Endodermal cell (in vitro differentiated cells): ENCODE results near the gene SOSTDC1. TPM values are rescaled to one million over a fixed set of nuclear protein-coding genes. Genes with fewer than 3 reads are reported as not detected.

Source experiments
- DNase-seq: peaks from one replicate; pipeline ENCODE4 v3.0.0-alpha.2; 2017
- H3K27ac ChIP-seq: 2 replicates; pipeline ENCODE4 v1.5.1; 2013; ENCODE audit warnings: mild to moderate bottlenecking, low read depth, low read length, moderate library complexity
- H3K27me3 ChIP-seq: 2 replicates; pipeline ENCODE4 v1.6.1; 2013; ENCODE audit warnings: mild to moderate bottlenecking, low read length, moderate library complexity; ENCODE audit not compliant: insufficient read depth, control insufficient read depth, poor library complexity, severe bottlenecking
- H3K36me3 ChIP-seq: 2 replicates; pipeline ENCODE4 v1.7.0; 2013; ENCODE audit warnings: mild to moderate bottlenecking, low read length, moderate library complexity; ENCODE audit not compliant: control insufficient read depth, insufficient read depth
- H3K4me1 ChIP-seq: one replicate; pipeline ENCODE4 v1.7.0; 2013; ENCODE audit warnings: low read length; ENCODE audit not compliant: control insufficient read depth, insufficient read depth
- H3K4me3 ChIP-seq: 2 replicates; pipeline ENCODE4 v1.5.1; 2013; ENCODE audit warnings: mild to moderate bottlenecking, low read length, moderate library complexity
- H3K9ac ChIP-seq: 2 replicates; pipeline ENCODE4 v1.6.1; 2013; ENCODE audit warnings: mild to moderate bottlenecking, low read length, moderate library complexity; ENCODE audit not compliant: poor library complexity, severe bottlenecking; ENCODE audit errors: extremely low read depth
- H3K9me3 ChIP-seq: 2 replicates; pipeline ENCODE4 v1.6.1; 2013; ENCODE audit warnings: mild to moderate bottlenecking, low read length, moderate library complexity; ENCODE audit not compliant: control insufficient read depth
- H3K27ac Mint-ChIP-seq: 2 replicates; pipeline ENCODE4 v1.8.0; 2020; ENCODE audit warnings: mixed read lengths
- H3K27me3 Mint-ChIP-seq: 2 replicates; pipeline ENCODE4 v1.8.0; 2021; ENCODE audit warnings: mild to moderate bottlenecking, mixed read lengths; ENCODE audit not compliant: insufficient read depth
- H3K36me3 Mint-ChIP-seq: 2 replicates; pipeline ENCODE4 v1.8.0; 2020; ENCODE audit warnings: low read depth, mixed read lengths
- H3K4me1 Mint-ChIP-seq: 2 replicates; pipeline ENCODE4 v1.8.0; 2020; ENCODE audit warnings: mixed read lengths
- H3K4me3 Mint-ChIP-seq: 2 replicates; pipeline ENCODE4 v1.8.0; 2020; ENCODE audit warnings: mild to moderate bottlenecking, moderate library complexity, mixed read lengths
- H3K9me3 Mint-ChIP-seq: 2 replicates; pipeline ENCODE4 v1.8.0; 2020; ENCODE audit warnings: mild to moderate bottlenecking, mixed read lengths
- CTCF ChIP-seq: fragments of 200-600 bp; sonication (generic); conservative IDR thresholded peaks from 2 replicates; pipeline ENCODE4 v1.5.0; 2021; ENCODE audit warnings: antibody characterized with exemption, mild to moderate bottlenecking
- WGBS, 2 experiments: methylation state at CpG; one replicate each; pipeline versions ENCODE4 v1.1.5 to v1.1.7; 2013; ENCODE audit warnings: missing lambda C conversion rate in 2 of 2, mixed read lengths in 1 of 2; ENCODE audit not compliant: insufficient coverage in 1 of 2, insufficient read length in 1 of 2; 5-methylcytosine and 5-hydroxymethylcytosine counted together
- total RNA-seq, 2 donors: library from RNA; stranded (reverse); fragmentation: NEBNext Ultra II Directional in 1 of 2; extraction: Animal tissue kit (Norgen Biotek cat#: 25700) in 1 of 2; gene quantifications; 2 replicates in 1 of 2; 3 replicates in 1 of 2; pipeline ENCODE4 v1.2.1, GENCODE V29; 2021

Gene SOSTDC1
- total RNA-seq, 2 donors from 2014 or later = 0.13 to 0.29 TPM

- peaks cover 18% of the 10 kb centered on the region for H3K4me1 Mint-ChIP-seq
- H3K4me1 ChIP-seq = peaks cover 3% of the 10 kb centered on the region
- 84 to 89% methylated on average over 8 to 9 of the region's 10 CpGs for WGBS, 2 experiments
- TF ChIP-seq CTCF = no peak
- no peaks in the 10 kb centered on the region for H3K9me3 ChIP-seq
- H3K27me3 ChIP-seq = no peaks in the 10 kb centered on the region
- H3K4me3 Mint-ChIP-seq = no peak overlapping the region
- no peaks in the 10 kb centered on the region for H3K36me3 Mint-ChIP-seq
- H3K27me3 Mint-ChIP-seq = no peaks in the 10 kb centered on the region
- no peaks in the 10 kb centered on the region for H3K9me3 Mint-ChIP-seq
- no peak overlapping the region for H3K4me3 ChIP-seq
- H3K27ac ChIP-seq = no peak overlapping the region
- H3K36me3 ChIP-seq = no peaks in the 10 kb centered on the region
- peak overlapping the region; percentile 58 for H3K27ac Mint-ChIP-seq
- H3K9ac ChIP-seq = no peak overlapping the region
- no peak for DNase-seq
Measured at GRCh38 chr7:16463949-16464715, 1.4 kb downstream of the SOSTDC1 start.

- no peak for DNase-seq
- Mint-ChIP-seq H3K9me3 (no peaks in the 10 kb centered on the region), H3K4me1 (peaks cover 18% of the 10 kb centered on the region), H3K27ac (no peak overlapping the region), H3K36me3 (no peaks in the 10 kb centered on the region), H3K27me3 (no peaks in the 10 kb centered on the region), H3K4me3 (no peak overlapping the region)
- H3K36me3 ChIP-seq = no peaks in the 10 kb centered on the region
- H3K4me1 ChIP-seq = peaks cover 3% of the 10 kb centered on the region
- no peaks in the 10 kb centered on the region for H3K9me3 ChIP-seq
- 69 to 82% methylated on average over 2 of the region's 2 CpGs for WGBS, 2 experiments
- H3K9ac ChIP-seq = no peak overlapping the region
- no peaks in the 10 kb centered on the region for H3K27me3 ChIP-seq
- TF ChIP-seq CTCF = no peak
- H3K27ac ChIP-seq = no peak overlapping the region
- H3K4me3 ChIP-seq = no peak overlapping the region
Measured at GRCh38 chr7:16463520-16463919, 2.0 kb downstream of the SOSTDC1 start.

- H3K9ac ChIP-seq = no peak overlapping the region
- H3K27me3 Mint-ChIP-seq = no peaks in the 10 kb centered on the region
- no peak overlapping the region for H3K27ac Mint-ChIP-seq
- H3K4me1 ChIP-seq = peaks cover 3% of the 10 kb centered on the region
- no peaks in the 10 kb centered on the region for H3K36me3 ChIP-seq
- H3K4me1 Mint-ChIP-seq = peaks cover 18% of the 10 kb centered on the region
- H3K36me3 Mint-ChIP-seq = no peaks in the 10 kb centered on the region
- no peak overlapping the region for H3K27ac ChIP-seq
- H3K9me3 ChIP-seq = no peaks in the 10 kb centered on the region
- H3K4me3 ChIP-seq = no peak overlapping the region
- WGBS, 2 experiments = 90 to 96% methylated on average over 3 to 7 of the region's 7 CpGs
- peak; percentile 47 for DNase-seq
- H3K27me3 ChIP-seq = no peaks in the 10 kb centered on the region
- TF ChIP-seq CTCF = no peak
- H3K9me3 Mint-ChIP-seq = no peaks in the 10 kb centered on the region
- no peak overlapping the region for H3K4me3 Mint-ChIP-seq
Measured at GRCh38 chr7:16462431-16462889, 3.1 kb downstream of the SOSTDC1 start.
